Fibroblast of skin of left quadriceps (primary cell): ENCODE data around the gene EXOC6B.

Source experiments
- DNase-seq, 2 experiments: peaks; one replicate each; pipeline ENCODE4 v3.0.0-alpha.2; 2013; ENCODE audit warnings: low read depth in 2 of 2

EXOC6B gene

DNA sequence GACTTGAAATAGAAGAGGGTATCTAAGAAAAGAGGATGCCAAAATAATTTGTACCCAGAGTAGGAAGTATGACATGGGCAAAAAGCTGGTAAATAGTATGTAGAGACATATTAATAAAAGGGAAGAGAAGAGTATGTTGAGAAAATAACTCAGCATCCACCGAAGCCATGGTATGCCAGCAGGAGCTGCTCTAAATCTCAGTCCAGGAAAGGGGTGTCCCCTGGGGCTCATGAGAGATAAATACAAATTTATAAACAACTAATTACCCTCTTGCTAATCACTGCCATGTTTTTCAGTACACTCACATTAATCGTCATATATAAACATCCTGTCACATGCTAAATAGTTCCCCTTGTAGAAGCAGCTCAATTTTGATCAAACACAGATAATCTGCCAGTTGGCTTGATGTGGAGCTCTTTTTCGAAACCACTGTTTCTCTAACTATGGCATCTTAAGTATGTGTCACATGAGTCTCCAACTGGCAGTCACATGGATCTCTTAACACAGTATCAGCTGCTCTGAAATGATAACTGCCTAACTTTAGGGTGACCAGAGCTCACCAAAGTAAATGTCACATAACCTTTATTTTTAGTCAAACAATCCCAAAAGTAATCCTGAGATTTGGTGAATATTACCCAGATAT is 31.9 kb downstream of the EXOC6B start:
- DNase-seq = no peak

DNA sequence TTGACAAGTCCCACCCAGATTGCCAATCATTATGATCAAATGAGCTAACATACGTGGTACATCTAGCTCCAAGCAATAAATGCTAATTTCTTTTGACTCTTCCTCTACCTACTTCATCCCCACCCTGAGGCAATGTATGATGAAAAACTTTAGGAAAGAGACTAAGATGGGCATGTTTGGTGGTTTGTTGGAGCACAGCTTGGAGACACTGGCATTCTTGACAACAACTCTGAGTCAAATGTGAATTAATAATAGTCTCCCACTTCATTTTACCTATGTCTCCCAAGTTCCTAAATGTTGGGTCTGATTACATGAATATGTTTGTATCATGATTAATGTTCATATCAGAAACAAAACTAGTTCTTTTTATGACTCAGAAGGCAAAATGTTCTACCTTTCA is 36.6 kb downstream of the EXOC6B start:
- DNase-seq = no peak

DNA sequence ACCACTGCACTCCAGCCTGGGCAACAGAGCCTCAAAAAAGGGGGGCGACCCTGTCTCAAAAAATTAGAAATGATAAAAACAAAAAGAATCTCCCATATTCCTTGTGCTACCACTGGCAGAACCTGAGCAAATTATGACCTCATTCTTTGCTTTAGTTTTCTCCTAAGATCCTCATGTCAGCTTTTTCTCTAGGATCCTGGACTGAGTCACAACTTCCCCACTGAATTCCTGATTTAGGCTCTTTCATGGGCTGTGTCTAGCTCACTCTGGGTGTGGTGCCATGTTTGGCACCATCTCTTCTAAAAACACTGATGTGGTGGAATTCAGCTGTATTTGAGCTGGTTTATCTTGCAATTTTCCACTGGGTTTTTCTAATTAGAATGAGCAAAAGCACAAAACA is 37.1 kb downstream of the EXOC6B start:
- no peak for DNase-seq

DNA sequence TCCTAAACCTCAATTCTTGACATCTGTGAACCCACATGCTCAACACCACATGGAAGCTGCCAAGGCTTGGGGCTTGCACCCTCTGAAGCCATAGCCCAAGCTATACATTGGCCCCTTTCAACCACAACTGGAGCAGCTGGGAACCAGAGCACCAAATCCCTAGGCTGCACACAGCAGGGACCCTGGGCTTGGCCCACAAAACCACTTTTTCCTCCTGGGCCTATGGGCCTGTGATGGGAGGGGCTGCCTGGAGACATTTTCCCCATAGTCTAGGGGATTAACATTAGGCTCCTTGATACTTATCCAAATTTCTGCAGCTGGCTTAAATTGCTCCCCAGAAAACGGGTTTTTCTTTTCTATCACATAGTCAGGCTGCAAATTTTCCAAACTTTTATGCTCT is 40.3 kb downstream of the EXOC6B start:
- DNase-seq = no peak

DNA sequence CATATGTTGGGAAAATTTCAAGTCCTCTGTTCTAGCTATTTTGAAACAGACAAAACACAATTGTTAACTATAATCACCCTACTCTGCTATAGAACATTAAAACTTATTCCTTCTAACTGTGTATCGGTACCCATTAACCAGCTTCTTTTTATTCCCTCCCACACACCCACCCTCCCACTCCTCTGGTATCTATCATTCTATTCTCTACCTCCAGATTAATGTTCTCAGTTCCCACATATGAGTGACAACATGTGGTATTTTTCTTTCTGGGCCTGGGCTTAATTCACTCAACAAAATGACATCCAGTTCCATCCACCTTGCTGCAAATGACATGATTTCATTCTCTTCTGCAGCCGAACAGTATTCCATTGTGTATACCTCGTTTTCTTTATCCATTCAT is 43.3 kb downstream of the EXOC6B start:
- DNase-seq = no peak

DNA sequence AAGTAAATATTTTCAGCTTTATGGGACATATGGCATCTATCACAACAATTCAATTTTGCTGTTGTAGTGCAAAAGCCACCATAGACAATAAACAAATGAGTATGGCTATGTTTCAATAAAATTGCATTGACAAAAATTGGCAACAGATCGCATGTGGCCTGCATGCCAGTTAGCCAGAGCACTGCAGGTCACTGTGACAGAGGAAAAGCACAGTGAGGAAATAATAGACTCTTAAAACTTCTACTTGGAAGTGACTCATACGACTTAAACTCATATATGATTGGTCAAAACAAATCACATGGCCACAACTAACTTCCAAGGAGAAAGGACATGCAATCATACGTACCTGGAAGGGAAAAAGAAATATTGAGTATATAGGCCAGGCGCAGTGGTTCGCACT is 44.4 kb downstream of the EXOC6B start:
- no peak for DNase-seq

DNA sequence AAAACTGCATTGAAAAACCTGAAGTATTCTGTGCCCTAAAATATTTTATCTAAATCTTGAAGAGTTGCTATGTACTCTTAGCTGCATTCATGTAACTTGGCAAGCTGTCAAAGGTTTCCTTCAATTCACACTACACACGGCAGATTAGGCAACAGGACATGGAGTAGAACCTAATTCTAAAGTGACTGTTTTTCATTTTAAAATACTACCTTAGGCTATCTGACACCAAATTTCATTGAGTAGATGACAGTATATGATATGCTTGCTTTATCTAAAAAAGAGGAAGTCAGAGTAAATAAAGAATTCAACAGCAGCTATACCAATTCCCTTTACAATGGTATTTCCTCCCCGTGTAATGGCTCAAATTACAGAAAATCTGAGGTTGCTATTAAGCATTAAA is 45.4 kb downstream of the EXOC6B start:
- no peak for DNase-seq

DNA sequence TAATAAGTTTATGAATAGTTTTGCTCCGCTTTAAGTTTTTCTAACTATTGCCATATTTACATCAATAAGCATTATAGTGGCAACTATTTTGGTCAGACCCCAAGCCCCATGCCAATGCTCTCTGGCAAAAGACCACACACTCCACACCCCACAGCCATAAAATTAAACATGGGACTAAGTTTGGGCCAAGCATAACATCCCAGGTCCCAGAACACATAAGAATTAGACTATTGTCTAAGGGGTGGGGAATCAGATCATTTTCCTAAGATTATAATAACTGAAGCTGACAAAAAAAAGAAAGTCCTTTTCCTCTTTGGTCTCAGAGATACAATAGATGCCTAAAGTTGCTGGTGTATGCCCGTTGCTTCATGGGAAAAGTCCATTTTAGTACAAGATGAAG is 46.3 kb downstream of the EXOC6B start:
- DNase-seq = no peak

DNA sequence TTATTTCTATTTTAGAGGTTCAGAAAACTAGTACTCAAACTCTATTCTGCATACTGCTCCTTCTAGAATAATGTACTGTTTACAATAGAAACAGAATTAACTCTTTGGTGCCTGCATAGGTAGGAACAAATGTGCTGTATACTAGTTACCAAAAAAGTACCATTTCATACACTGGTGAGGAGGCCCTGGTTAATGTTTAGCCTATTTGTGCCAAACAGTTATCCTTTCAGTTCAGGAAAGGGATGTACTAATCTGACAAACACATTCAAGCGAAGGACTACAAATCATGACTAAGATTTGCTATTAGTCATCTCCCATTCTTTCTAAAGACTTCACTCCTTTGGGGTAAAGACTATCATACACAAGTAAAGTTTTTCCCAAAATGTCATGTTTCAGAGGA is 47.4 kb downstream of the EXOC6B start:
- DNase-seq = no peak

DNA sequence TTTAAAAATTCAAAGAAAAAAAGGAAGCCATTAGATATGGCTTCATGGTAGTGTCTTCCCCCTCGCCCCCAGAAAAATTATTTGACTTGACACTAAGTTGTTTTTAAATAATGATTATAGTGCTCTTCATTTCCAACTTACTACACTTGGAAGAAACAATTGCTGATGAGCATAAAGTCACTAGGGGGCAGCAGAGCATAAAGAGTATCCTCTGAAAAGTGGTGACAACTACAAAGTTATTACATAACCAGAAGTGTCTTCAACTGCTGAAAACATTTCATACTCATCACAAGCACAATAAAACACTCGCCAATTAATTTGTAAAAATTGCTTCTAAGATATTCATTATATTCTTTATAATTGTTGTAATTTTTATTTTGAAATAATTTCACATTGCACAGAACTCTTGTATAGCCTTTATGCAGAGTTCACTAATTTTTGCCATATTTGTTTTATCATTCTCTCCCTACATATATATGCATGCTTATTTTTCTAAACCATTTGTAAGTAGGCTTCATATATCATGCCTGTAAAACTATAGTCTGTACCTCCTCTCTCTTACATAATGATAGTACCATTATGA is 54.9 kb downstream of the EXOC6B start:
- peak; percentile 37 to 43 for DNase-seq

DNA sequence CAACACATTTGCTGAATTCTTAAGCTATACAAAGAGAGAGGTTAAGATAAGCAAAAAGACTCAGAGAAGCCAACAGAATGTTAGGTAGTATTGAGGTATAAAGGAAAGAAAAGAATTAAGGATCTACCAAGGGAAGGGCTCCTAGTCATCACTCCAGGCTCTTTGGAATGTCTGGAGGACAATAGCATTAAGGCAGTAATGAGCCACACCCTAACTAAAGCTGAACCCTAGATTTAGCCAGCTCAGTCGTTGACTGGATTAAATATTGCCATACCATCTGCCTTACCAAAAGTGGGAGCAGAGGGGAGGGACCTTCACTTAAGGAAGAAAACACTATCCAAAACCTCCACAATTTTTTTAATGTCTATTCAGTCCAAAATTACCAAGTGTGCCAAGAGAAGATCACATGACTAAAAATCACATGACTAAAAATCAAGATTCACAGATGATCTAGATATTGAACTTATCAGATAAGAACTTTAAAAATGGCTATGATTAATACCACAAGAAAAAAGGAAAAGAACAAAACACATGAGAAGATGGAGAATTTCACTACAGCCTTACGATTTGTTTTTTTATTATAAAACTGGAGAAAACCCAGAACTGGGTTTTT is 59.7 kb downstream of the EXOC6B start:
- DNase-seq = no peak

DNA sequence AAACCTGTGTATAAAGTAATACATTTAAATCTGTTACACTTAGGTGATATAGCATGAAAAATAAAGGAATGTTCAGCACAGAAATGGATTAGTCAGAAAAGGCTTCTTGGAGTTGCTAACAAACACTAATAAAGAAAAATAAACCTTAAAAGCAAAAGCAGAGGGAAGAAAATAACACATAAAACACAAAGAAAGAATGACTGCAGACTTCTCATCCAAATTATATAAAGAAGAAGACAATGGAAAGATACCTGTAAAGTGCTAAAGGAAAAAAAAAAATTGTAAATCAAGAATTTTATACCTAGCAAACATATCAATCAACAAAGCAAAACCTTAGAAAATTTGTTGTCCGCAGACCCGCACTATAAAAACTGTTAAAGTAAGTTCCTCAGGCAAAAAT is 63.6 kb downstream of the EXOC6B start:
- no peak for DNase-seq

DNA sequence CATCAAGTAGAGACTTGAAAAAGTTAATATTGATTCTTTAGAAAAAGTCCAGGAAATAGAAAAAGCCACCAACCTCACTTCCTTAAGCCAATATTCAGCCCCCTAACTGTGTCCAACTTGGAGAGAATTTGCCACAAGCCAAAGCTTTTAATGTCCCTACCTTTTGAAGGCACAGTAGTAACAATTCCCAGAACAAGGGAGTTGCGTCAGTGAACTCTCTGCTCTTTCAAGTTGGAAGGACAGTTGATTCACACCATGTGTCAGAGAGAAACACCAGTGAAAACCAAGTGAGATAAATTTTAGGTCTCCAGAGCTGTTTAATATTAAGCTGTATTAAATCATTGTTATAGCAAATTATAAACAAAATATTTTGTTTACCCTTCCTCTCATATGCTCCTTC is 66.1 kb downstream of the EXOC6B start:
- DNase-seq = no peak

DNA sequence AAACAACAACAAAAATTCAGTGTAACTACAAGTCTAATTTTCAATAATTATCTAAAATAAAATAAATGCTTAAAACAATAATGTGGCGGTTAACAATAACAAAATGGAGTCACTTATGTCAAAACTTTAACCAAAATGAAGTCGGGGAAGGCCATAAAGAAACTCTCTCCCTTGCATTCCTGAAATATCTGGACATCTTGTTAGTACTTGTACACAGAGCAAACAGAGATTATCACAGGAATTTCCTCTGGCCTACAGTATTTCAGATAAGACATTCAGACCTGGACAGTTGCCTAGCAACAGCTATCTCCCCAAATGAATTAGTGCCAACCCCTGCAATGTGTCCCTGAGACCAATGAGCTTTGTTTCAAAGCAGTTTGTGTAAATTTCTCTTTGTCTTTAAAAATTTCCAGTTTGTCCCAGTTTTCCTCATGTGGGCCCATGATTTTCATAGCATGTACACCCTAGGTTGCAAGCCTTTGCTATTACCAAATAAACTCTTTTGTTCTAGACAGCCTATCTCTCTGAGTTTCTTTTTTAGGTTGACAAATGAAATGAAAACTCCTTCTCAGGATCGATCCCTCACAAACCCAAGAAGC is 68.6 kb downstream of the EXOC6B start:
- DNase-seq = peak; percentile 13 to 15

DNA sequence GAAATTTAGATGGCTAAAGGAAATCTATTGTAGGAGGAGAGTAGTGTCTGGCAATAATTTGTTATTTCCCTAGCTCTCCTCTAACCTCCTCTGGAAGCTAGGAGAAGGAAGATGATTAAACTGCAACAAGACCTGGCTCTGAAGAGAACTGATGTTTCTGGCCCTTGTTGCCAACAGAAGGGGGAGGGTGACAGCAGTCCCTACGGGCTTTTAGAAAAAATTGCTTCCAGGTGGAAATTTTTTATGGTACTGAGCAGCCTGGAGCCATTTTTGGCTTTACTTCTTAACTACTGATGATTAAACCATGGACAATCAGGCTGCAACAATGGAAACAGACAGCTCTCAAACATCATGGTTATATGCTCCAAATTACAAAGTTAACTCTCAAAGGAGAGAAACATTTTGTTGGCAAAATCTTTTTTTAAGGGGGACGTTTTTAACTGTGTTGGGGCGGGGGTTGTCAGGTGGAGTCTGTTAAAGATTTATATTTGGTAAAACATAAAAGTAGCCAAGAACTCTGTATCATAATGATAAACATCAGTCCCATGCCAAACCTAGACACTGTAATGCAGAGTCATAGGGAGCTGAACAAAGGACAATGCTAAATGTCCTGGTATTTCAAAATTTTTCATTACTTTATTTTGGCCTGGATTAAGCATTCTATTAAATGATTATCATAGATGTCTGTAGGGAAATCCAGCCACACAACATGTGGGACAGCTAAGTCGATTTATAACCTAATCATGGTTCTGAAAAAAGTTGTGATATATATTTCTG is 70.0 kb downstream of the EXOC6B start:
- DNase-seq = peak; percentile 42 to 49

DNA sequence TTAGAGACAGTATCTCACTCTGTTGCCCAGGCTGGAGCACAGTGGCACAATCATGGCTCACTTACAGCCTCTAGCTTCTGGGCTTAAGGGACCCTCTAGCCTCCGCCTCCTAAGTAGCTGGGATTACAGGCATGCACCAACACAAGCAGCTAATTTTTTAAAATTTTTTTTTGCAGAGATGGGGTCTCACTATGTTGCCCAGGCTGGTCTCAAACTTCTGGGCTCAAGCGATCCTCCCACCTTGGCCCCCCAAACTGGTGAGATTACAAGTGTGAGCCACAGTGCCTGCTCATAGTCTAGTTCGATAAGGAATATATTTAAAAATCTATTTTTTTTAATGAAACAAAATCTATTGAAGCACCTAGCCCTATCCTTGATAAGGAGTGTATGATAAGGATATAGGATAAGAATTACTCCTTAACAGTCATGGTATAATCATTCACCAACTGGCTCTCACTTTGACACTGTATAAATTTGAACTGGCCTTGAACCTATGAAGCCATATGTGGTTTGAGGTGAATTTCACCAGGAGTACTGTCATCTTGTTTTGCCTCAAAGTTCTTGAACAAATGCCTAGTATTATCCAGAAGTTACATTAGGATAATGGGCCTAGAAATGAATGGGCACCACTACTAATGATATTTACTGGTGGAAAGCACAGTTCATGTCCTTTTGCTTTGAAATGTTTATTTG is 71.1 kb downstream of the EXOC6B start:
- no peak for DNase-seq

DNA sequence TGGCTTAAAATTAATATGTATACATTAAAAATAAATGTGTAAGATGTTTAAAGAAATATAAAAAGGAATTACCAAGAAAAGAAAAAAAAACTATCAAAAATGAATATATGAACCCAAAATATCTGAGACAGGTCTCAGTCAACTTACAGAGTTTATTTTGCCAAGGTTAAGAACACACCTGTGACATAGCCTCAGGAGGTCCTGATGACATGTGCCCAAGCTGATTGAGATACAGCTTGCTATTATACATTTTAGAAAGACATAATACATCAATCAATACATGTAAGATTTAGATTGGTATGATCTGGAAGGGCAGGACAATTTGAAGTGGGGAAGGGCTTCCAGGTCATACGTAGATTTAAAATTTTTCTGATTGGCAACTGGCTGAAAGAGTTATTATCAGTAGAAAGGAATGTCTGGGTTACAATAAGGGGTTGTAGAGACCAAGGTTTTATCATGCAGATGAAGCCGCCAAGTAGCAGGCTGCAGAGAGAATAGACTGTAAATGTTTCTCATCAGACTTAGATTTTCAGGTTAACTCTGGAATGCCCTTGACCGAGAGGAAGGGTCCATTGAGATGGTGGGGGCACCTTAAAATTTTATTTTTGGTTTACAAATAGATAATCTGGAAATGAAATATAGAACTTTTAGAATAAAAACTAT is 74.7 kb downstream of the EXOC6B start:
- no peak for DNase-seq

DNA sequence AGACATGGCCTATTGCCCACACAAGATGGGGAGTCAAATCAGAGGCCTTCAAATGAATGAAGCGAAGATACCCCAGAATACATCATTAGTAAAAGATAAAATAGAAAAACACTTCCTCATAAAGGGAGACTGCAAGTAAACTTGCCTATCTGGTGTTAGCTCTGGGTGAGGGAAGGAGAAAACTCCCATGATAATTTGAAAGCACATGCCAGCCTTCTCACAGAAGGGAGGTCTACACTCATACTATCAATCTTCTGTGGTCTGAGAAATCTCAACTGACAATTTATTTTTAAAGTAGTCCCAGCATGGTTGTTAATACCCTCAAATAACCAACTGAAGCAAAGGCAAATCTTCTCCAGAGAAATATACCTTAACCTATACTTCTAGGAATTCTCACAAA is 75.4 kb downstream of the EXOC6B start:
- DNase-seq = no peak

DNA sequence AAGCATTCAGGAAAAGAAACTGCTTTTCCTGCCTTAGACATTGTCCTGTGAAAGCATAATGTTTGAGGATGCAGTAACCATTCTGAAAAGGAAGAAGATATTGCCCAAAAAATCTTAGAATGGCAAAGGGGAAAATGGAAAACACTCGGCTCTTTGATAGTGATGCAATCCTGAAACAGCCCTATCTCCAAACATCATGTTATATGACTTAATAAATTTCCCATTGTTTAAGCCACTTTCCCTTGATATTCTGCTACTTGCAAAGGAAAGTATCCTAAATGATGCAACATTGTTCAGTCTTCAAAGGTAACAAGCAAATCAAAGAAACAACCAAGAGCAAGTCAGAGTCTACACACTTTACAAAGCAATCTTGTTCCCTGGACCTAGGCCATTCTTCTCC is 78.5 kb downstream of the EXOC6B start:
- no peak for DNase-seq

DNA sequence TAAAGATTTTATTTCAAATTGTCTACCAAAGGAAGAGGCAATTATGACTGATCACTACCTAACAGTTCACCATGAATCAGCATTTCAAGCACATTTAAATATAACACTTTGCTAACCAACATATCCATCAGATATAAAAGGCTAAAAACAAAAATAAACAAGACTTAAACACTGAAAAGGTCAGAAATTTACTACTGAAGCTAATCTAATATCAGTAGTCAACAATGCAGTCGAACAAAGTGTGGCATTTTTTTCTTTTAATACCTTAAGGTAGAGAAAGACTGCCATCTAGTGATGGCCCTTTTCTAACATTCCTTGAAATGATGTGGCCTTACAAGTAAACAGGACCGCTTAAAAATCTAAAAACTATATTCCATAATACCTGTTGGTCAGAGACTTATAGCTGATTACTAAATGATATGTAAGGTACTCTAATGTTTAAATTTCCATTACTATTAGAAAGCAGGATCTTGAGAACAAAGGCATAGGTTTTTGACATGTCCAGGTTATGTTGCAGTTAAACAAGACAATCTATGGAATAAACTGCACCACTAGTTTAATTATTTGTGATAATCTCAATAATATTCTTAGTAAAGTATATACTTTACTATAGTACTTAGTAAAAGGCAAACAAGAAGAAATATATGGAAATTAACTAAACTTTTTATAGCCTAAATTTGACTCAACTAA is 80.0 kb downstream of the EXOC6B start:
- DNase-seq = peak; percentile 34 to 40

DNA sequence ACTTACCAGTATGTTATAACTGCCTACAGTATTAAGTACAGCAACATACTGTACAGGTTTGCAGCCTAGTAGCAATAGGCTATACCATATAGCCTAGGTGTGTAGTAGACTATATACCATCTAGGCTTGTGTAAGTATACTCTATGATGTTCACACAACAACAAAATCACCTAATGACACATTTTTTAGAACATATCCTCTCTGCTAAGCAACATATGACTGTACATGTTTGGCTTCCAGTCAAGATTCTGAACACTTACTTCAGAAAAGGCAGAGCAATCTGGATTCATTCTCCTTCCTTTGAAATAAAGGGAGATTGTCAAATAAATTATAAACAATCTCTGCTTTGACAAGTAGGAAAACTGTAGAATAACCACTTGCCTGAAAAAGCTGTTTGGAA is 81.8 kb downstream of the EXOC6B start:
- no peak for DNase-seq
